ENCODE data around the gene MTHFD1L.

MTHFD1L gene

GRCh38 chr6:151051164-151051563 lies 185.7 kb downstream of the MTHFD1L start:
- Histone ChIP-seq H3K27me3 (ENCODE audit: low read depth, low read length) (no peaks in the 10 kb centered on the region), H3K27ac (ENCODE audit: low read length) (no peak overlapping the region), H3K9me3 (ENCODE audit: control insufficient read depth in 1 of 2, low read length in 2 of 2) (no peaks in the 10 kb centered on the region), H3K4me3 (ENCODE audit: low read depth in 1 of 2, low read length in 2 of 2) (no peak overlapping the region), H3K4me1 (ENCODE audit: control insufficient read depth in 1 of 2, insufficient read depth in 2 of 2, low read length in 2 of 2) (peaks cover 0 to 5% of the 10 kb centered on the region in 2 donors), H3K36me3 (ENCODE audit: control insufficient read depth in 1 of 2, insufficient read depth in 2 of 2, low read length in 2 of 2) (no peaks in the 10 kb centered on the region)

DNA sequence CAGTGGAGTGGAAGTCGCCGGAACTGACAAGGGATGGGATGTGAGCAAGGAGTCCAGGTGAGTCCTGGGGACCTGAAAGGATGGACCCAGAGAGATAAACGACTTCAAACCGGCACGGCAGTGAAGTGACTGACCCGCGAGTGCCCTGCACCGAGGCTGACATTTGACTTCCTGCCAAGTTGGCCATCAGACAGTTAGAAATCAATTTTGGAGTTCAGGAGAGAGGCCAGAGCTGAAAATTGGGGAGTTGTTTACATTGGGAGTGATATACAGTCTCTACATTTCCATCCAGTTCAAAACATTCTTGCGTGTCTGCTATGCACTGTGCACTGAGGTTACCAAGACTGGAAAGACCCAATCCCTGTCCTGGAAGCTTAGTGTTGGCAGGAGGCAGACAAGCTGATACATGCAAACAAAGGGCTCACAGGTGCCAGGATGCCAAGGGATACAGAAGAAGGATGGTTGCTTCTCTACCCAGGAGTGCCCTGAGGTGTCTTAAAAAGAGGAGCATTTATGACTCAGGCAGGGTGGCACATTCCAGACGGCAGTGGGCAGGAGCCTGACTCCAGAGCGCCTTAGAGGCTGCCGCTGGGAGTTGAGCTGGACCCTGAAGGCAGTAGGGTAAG lies 186.6 kb downstream of the MTHFD1L start:
- Histone ChIP-seq H3K27ac (ENCODE audit: low read length) (no peak overlapping the region), H3K4me3 (ENCODE audit: low read depth in 1 of 2, low read length in 2 of 2) (no peak overlapping the region), H3K27me3 (ENCODE audit: low read depth, low read length) (no peaks in the 10 kb centered on the region), H3K36me3 (ENCODE audit: control insufficient read depth in 1 of 2, insufficient read depth in 2 of 2, low read length in 2 of 2) (no peaks in the 10 kb centered on the region), H3K9me3 (ENCODE audit: control insufficient read depth in 1 of 2, low read length in 2 of 2) (no peaks in the 10 kb centered on the region), H3K4me1 (ENCODE audit: control insufficient read depth in 1 of 2, insufficient read depth in 2 of 2, low read length in 2 of 2) (peaks cover 0 to 5% of the 10 kb centered on the region in 2 donors)

DNA sequence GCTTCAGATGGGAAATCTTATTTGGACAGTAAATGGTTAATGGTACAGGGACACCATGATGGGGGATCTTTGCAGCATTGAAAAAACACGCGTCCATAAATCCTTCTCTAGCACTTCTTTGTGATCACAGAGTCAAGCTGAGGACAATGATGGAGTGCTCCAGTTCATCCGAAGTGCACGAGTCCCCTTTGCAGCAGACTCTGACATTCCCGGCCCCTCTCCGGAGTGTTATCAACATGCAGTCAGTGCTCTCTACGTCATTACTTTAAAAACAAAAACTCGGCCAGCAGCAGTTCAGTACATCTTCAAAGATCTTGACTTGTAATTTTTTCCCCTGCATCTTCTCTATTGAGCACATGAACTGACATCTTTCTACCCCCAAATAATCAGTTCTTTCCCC lies 188.8 kb downstream of the MTHFD1L start:
- no peak overlapping the region for H3K4me3 ChIP-seq (ENCODE audit: low read depth in 1 of 2, low read length in 2 of 2)
- no peaks in the 10 kb centered on the region for H3K36me3 ChIP-seq (ENCODE audit: control insufficient read depth in 1 of 2, insufficient read depth in 2 of 2, low read length in 2 of 2)

DNA sequence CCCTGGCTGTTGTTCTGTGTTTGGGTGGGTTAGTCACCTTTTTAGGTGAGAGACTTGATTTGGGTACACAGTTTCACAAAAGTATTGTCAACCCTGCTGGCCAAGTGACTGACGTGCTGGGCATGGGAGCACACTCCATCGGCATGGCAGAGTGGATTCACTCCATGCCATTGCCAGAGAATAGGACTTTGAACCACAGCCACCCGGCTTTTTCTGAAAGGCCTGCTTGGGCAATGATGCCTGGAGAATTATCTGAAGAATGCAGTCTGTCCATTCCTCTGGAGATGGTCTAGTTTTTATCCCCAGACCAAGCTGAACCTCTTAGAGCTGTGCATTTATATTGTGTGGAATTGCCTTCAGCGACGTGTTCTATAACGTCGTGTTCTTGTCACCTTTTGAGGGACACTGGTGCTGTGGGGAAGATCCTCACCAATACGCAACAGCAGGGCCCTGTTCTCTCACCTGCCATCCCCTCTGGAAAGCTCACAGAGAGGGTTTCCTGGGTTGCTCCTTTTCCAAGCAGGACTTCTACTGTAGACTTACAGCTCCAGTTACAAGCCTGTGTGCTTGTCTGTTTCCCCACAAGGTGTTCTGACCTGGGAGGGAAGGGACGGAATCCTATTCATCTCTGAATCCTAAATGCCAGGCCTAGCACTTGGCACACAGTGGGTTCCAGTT lies 190.9 kb downstream of the MTHFD1L start:
- no peak overlapping the region for H3K27ac ChIP-seq (ENCODE audit: low read length)
- no peak overlapping the region for H3K4me3 ChIP-seq (ENCODE audit: low read depth in 1 of 2, low read length in 2 of 2)
- H3K36me3 ChIP-seq (ENCODE audit: control insufficient read depth in 1 of 2, insufficient read depth in 2 of 2, low read length in 2 of 2): no peaks in the 10 kb centered on the region
- no peaks in the 10 kb centered on the region for H3K27me3 ChIP-seq (ENCODE audit: low read depth, low read length)
- H3K9me3 ChIP-seq (ENCODE audit: control insufficient read depth in 1 of 2, low read length in 2 of 2): no peaks in the 10 kb centered on the region
- peaks cover 0 to 5% of the 10 kb centered on the region in 2 donors for H3K4me1 ChIP-seq (ENCODE audit: control insufficient read depth in 1 of 2, insufficient read depth in 2 of 2, low read length in 2 of 2)

More for the DNA sequence above, 188.8 kb downstream of the MTHFD1L start:
- Histone ChIP-seq H3K9me3 (ENCODE audit: control insufficient read depth in 1 of 2, low read length in 2 of 2) (no peaks in the 10 kb centered on the region), H3K4me1 (ENCODE audit: control insufficient read depth in 1 of 2, insufficient read depth in 2 of 2, low read length in 2 of 2) (peaks cover 0 to 5% of the 10 kb centered on the region in 2 donors), H3K27me3 (ENCODE audit: low read depth, low read length) (no peaks in the 10 kb centered on the region), H3K27ac (ENCODE audit: low read length) (no peak overlapping the region)

- Histone ChIP-seq H3K4me3 (ENCODE audit: low read depth in 1 of 2, low read length in 2 of 2) (no peak overlapping the region), H3K36me3 (ENCODE audit: control insufficient read depth in 1 of 2, insufficient read depth in 2 of 2, low read length in 2 of 2) (no peaks in the 10 kb centered on the region), H3K9me3 (ENCODE audit: control insufficient read depth in 1 of 2, low read length in 2 of 2) (no peaks in the 10 kb centered on the region), H3K27ac (ENCODE audit: low read length) (no peak overlapping the region), H3K4me1 (ENCODE audit: control insufficient read depth in 1 of 2, insufficient read depth in 2 of 2, low read length in 2 of 2) (peaks cover 0 to 5% of the 10 kb centered on the region in 2 donors), H3K27me3 (ENCODE audit: low read depth, low read length) (no peaks in the 10 kb centered on the region)
Observed at GRCh38 chr6:151057061-151057460, 191.6 kb downstream of the MTHFD1L start.

DNA sequence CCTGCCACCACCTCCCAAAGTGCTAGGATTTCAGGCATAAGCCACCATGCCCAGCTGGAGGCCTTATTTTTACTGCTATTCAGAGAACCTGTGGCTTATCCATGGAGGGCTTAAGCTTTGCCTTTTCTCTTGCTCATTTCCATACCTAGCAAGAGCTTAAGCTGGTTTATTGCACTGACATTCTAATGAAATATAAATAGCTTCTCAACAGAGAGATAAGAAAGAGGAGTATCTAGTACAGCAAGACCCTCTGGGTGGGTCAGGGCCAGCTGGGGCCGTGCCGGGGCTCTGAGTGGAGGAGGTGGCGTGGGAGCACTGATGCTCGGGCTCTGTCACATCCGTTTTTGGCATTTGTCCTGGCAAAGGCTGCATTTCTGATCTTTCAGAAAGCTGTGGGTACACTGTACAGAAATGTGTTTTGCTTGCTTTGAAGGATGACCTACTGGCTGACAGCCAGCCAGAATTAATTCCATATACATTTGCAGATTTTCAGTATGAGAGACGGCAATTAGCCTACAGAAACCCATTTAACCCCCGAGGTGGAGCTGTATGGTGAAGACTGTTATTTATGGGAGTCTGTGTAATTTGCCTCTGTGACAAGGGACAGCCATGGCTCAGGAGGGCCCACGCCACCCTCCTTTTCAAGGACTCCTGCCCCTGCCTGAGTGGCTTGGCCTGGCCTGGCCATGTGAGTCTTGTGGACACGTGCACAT lies 192.7 kb downstream of the MTHFD1L start:
- Histone ChIP-seq H3K27me3 (ENCODE audit: low read depth, low read length) (no peaks in the 10 kb centered on the region), H3K27ac (ENCODE audit: low read length) (no peak overlapping the region), H3K4me3 (ENCODE audit: low read depth in 1 of 2, low read length in 2 of 2) (no peak overlapping the region), H3K36me3 (ENCODE audit: control insufficient read depth in 1 of 2, insufficient read depth in 2 of 2, low read length in 2 of 2) (no peaks in the 10 kb centered on the region), H3K9me3 (ENCODE audit: control insufficient read depth in 1 of 2, low read length in 2 of 2) (no peaks in the 10 kb centered on the region), H3K4me1 (ENCODE audit: control insufficient read depth in 1 of 2, insufficient read depth in 2 of 2, low read length in 2 of 2) (peaks cover 0 to 5% of the 10 kb centered on the region in 2 donors)

GRCh38 chr6:151059612-151060095 lies 194.2 kb downstream of the MTHFD1L start:
- no peaks in the 10 kb centered on the region for H3K9me3 ChIP-seq (ENCODE audit: control insufficient read depth in 1 of 2, low read length in 2 of 2)
- H3K4me3 ChIP-seq (ENCODE audit: low read depth in 1 of 2, low read length in 2 of 2): no peak overlapping the region
- no peaks in the 10 kb centered on the region for H3K36me3 ChIP-seq (ENCODE audit: control insufficient read depth in 1 of 2, insufficient read depth in 2 of 2, low read length in 2 of 2)
- H3K4me1 ChIP-seq (ENCODE audit: control insufficient read depth in 1 of 2, insufficient read depth in 2 of 2, low read length in 2 of 2): peaks cover 0 to 4% of the 10 kb centered on the region in 2 donors
- H3K27ac ChIP-seq (ENCODE audit: low read length): peak overlapping the region; percentile 31
- no peaks in the 10 kb centered on the region for H3K27me3 ChIP-seq (ENCODE audit: low read depth, low read length)

DNA sequence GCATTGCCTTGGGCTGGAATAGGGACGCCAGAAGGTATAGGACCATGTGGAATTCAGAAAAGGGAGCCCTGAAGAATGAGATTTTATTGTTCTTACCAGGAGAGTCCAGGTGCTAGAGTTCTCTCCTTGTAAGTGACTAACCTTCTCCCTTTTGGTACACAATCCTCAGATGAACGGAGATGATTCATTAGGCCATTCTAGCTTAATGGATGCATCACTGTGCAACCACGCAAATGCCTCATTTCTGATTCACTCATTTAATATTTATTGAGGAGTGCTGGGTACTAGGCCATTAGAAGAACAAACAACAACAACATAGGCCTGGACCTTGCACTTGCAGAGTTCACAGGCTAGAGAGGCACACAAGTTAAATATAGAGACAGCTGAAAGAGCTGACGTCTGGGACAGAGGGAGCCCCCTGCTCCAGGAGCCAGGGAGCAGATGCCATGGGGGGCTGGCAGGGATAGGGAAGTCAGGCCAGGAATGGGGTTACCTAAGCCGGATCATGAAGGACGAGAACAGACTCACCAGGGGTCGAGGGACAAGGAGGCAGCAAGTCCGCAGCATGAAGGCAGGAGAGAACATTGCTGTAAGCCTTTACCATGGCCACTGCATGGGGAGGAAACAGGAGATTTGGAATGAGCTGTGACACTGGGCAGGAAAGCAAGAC lies 194.7 kb downstream of the MTHFD1L start:
- Histone ChIP-seq H3K27me3 (ENCODE audit: low read depth, low read length) (no peaks in the 10 kb centered on the region), H3K36me3 (ENCODE audit: control insufficient read depth in 1 of 2, insufficient read depth in 2 of 2, low read length in 2 of 2) (no peaks in the 10 kb centered on the region), H3K9me3 (ENCODE audit: control insufficient read depth in 1 of 2, low read length in 2 of 2) (no peaks in the 10 kb centered on the region), H3K27ac (ENCODE audit: low read length) (peak overlapping the region; percentile 31), H3K4me1 (ENCODE audit: control insufficient read depth in 1 of 2, insufficient read depth in 2 of 2, low read length in 2 of 2) (peaks cover 0 to 4% of the 10 kb centered on the region in 2 donors), H3K4me3 (ENCODE audit: low read depth in 1 of 2, low read length in 2 of 2) (no peak overlapping the region)

DNA sequence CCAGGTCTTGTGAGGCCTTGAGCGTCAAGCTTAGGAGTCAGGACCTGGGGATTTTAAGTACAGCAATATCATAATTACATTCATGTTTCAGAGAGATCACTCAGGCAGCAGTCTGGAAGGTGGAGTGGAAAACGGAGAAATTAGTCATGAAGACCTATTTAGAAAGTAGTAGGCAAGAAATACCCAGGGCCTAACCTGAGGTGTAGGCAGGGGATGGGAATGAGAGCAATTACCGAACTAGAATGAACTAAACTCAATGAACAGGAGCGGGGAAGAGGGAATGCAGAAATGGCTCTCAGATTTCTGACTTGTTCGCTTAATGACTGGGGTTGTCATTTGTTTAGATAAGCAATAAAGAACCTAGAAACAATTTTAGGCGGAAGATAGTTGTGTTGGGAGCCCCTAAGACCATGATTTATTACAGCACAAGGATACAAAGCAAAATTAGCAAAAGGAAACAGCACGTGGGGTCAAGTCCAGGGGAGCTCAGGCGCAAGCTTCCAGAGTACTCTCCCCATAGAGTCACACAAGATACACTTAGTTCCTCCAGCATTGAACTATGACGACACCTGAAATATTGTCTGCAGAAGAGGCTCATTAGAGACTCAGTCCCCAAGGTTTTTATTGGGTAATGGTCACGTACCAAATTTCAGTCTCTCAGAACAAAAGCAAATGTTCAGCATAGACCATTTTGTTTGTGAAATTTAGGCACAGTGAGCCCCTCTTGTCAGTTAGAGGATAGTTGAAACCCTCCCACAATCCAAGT lies 195.4 kb downstream of the MTHFD1L start:
- Histone ChIP-seq H3K4me1 (ENCODE audit: control insufficient read depth in 1 of 2, insufficient read depth in 2 of 2, low read length in 2 of 2) (peaks cover 0 to 4% of the 10 kb centered on the region in 2 donors), H3K36me3 (ENCODE audit: control insufficient read depth in 1 of 2, insufficient read depth in 2 of 2, low read length in 2 of 2) (no peaks in the 10 kb centered on the region), H3K27ac (ENCODE audit: low read length) (no peak overlapping the region), H3K4me3 (ENCODE audit: low read depth in 1 of 2, low read length in 2 of 2) (no peak overlapping the region), H3K9me3 (ENCODE audit: control insufficient read depth in 1 of 2, low read length in 2 of 2) (no peaks in the 10 kb centered on the region), H3K27me3 (ENCODE audit: low read depth, low read length) (no peaks in the 10 kb centered on the region)

GRCh38 chr6:151063352-151063751 lies 197.8 kb downstream of the MTHFD1L start:
- H3K9me3 ChIP-seq (ENCODE audit: control insufficient read depth in 1 of 2, low read length in 2 of 2): no peaks in the 10 kb centered on the region
- H3K36me3 ChIP-seq (ENCODE audit: control insufficient read depth in 1 of 2, insufficient read depth in 2 of 2, low read length in 2 of 2): peaks cover 0 to 5% of the 10 kb centered on the region in 2 donors
- H3K4me3 ChIP-seq (ENCODE audit: low read depth in 1 of 2, low read length in 2 of 2): no peak overlapping the region
- H3K27me3 ChIP-seq (ENCODE audit: low read depth, low read length): no peaks in the 10 kb centered on the region
- H3K27ac ChIP-seq (ENCODE audit: low read length): no peak overlapping the region
- peaks cover 0 to 7% of the 10 kb centered on the region in 2 donors for H3K4me1 ChIP-seq (ENCODE audit: control insufficient read depth in 1 of 2, insufficient read depth in 2 of 2, low read length in 2 of 2)
